NB4 (cell line): Measurements from ENCODE around the gene NPHP3.

Experiments used
- DNase-seq: peaks from one replicate; pipeline ENCODE4 v3.0.0; 2010; ENCODE audit warnings: low read depth
- H3K4me3 ChIP-seq: one replicate; pipeline ENCODE4 v1.5.1; 2011; ENCODE audit warnings: mild to moderate bottlenecking, low read depth, low read length, moderate library complexity
- CTCF ChIP-seq: IDR thresholded peaks from one replicate; pipeline ENCODE4 v1.5.1; 2012; ENCODE audit warnings: low read depth, low read length
- MAX ChIP-seq: IDR thresholded peaks from 2 replicates; pipeline ENCODE4 v1.6.1; 2011; ENCODE audit warnings: low read depth, low read length
- MYC ChIP-seq: IDR thresholded peaks from 2 replicates; pipeline ENCODE4 v1.6.1; 2011; ENCODE audit warnings: low read depth, low read length
- POLR2A ChIP-seq: IDR thresholded peaks from 2 replicates; pipeline ENCODE4 v1.6.1; 2011; ENCODE audit warnings: mild to moderate bottlenecking; ENCODE audit not compliant: insufficient read length; ENCODE audit errors: extremely low read depth

NPHP3 gene

GRCh38 chr3:132655471-132655870 lies 66.7 kb downstream of the NPHP3 start:
- no peak for TF ChIP-seq CTCF
- no peak for TF ChIP-seq MAX
- no peak for TF ChIP-seq POLR2A
- no peak for TF ChIP-seq MYC

DNA sequence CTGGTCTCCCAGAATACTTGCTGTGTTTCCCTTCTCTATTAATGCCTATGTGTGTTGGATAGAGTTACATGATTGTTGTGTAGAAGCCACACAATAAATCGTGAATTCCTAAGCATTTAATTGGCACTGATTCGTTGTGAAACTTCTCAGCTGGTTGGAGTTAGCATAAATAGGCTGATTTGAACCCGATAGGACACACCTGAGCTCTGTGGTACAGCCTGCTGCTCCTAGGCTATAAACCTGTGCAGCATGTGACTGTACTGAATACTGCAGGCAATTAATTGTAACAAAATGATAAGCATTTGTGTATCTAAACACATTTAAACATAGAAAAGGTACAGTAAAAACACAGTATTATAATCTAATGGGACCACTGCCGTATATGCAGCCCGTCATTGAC lies 67.5 kb downstream of the NPHP3 start:
- no peak overlapping the region for H3K4me3 ChIP-seq
- DNase-seq = no peak
- TF ChIP-seq CTCF (no peak), MAX (no peak), MYC (no peak), POLR2A (no peak)

More at GRCh38 chr3:132655471-132655870, 66.7 kb downstream of the NPHP3 start:
- no peak overlapping the region for H3K4me3 ChIP-seq
- DNase-seq = no peak

DNA sequence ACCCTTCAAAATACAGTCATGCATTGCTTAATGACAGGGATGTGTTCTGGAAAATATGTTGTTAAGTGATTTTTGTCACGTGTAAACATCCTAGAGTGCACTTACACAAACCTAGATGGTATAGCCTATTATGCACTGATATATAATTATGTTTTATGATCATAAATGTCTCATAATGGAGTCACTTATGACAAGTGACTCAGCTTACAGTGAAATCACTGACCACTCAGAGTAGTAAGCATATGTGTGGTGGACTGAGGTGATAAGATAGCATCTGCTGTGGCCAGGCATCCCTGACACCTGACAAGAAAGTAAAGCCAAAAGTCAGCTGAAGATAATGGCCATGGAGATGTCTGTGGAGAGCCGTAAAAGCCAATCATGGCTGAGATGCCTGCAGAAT lies 68.0 kb downstream of the NPHP3 start:
- TF ChIP-seq POLR2A (no peak), MYC (no peak), MAX (no peak), CTCF (no peak)
- no peak for DNase-seq

GRCh38 chr3:132652640-132653270 lies 69.5 kb downstream of the NPHP3 start:
- no peak for TF ChIP-seq MYC
- no peak for TF ChIP-seq MAX
- TF ChIP-seq CTCF = no peak
- no peak for TF ChIP-seq POLR2A
- DNase-seq = no peak

More for the DNA sequence above, 68.0 kb downstream of the NPHP3 start:
- no peak overlapping the region for H3K4me3 ChIP-seq

DNA sequence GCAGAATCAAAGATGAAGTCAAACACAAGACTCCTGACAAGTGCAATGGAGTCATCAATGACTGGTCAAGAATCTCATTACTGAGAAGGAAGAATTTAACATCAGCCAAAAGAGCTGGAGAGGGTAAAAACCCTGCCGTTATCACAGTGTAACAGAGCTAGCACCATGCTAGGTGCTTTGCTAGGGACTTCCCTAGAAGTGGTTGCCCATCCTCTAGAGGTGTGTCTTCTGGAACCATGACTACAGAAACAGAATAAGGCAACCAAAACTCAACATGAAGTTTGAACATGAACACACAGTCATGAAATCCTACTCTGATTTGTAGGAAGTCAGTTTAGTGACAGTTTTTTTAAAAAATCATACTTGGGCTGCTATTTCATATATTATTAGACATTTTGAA lies 72.1 kb downstream of the NPHP3 start:
- TF ChIP-seq CTCF = no peak
- no peak for TF ChIP-seq MAX
- no peak for TF ChIP-seq MYC
- no peak for TF ChIP-seq POLR2A
- no peak overlapping the region for H3K4me3 ChIP-seq
- no peak for DNase-seq

More at GRCh38 chr3:132652640-132653270, 69.5 kb downstream of the NPHP3 start:
- H3K4me3 ChIP-seq = no peak overlapping the region

- TF ChIP-seq MAX (no peak), POLR2A (no peak), MYC (no peak), CTCF (no peak)
- H3K4me3 ChIP-seq = no peak overlapping the region
- no peak for DNase-seq
These were observed 77.2 kb downstream of the NPHP3 start for GRCh38 chr3:132645058-132645457.
